Transverse colon (tissue), 4 donors: ENCODE results near the gene RPS24. TPM values are rescaled to one million over a fixed set of nuclear protein-coding genes. Genes with fewer than 3 reads are reported as not detected.

ENCODE experiments used
- DNase-seq: peaks from one replicate; pipeline ENCODE4 v3.0.0-alpha.2; 2019
- H3K27ac ChIP-seq, 4 donors: fragments of 200-600 bp; sonication (generic); 2 replicates each; pipeline ENCODE4 v1.5.1; 2016 to 2018; ENCODE audit warnings: inconsistent platforms in 4 of 4
- H3K27me3 ChIP-seq: fragments of 200-600 bp; sonication (generic); 2 replicates; pipeline ENCODE4 v1.5.1; 2017; ENCODE audit warnings: inconsistent platforms
- H3K36me3 ChIP-seq, 4 donors: fragments of 200-600 bp; sonication (generic); 2 replicates each; pipeline ENCODE4 v1.5.1; 2017 to 2019; ENCODE audit warnings: inconsistent platforms in 4 of 4
- H3K4me1 ChIP-seq, 4 donors: fragments of 200-600 bp; sonication (generic); 2 replicates each; pipeline ENCODE4 v1.5.1; 2017 to 2020; ENCODE audit warnings: inconsistent platforms in 4 of 4
- H3K4me3 ChIP-seq, 4 donors: fragments of 200-600 bp; sonication (generic); 1 replicate in 1 of 4; 2 replicates in 3 of 4; pipeline versions ENCODE4 v1.5.1 to v1.6.1; 2017 to 2019; ENCODE audit warnings: inconsistent platforms in 4 of 4
- H3K9me3 ChIP-seq, 2 donors: fragments of 200-600 bp; sonication (generic); 2 replicates each; pipeline ENCODE4 v1.5.1; 2017 to 2019; ENCODE audit warnings: inconsistent platforms in 2 of 2
- CTCF ChIP-seq, 5 experiments: fragments of 200-600 bp in 3 of 5; fragments of 450-650 bp in 2 of 5; sonication (generic) in 3 of 5; IDR thresholded peaks; 1 replicate in 2 of 5; 2 replicates in 3 of 5; pipeline ENCODE4 v1.5.1; 2016 to 2017; ENCODE audit warnings: antibody characterized with exemption in 5 of 5, inconsistent platforms in 3 of 5, mild to moderate bottlenecking in 2 of 5, moderate library complexity in 1 of 5
- EP300 ChIP-seq: sonication (generic); formaldehyde crosslinking; IDR thresholded peaks from one replicate; pipeline ENCODE4 v1.6.1; 2017; ENCODE audit warnings: antibody characterized with exemption, low read depth
- POLR2A ChIP-seq: fragments of 450-650 bp; IDR thresholded peaks from one replicate; pipeline ENCODE4 v1.6.1; 2016; ENCODE audit warnings: antibody characterized with exemption, mild to moderate bottlenecking, moderate library complexity
- POLR2AphosphoS5 ChIP-seq, 3 donors: sonication (generic); formaldehyde crosslinking; IDR thresholded peaks; one replicate each; pipeline ENCODE4 v1.6.1; 2016; ENCODE audit warnings: antibody characterized with exemption in 3 of 3
- WGBS, 2 donors: methylation state at CpG; one replicate each; pipeline ENCODE4 v1.1.5; 2018; ENCODE audit warnings: low coverage in 1 of 2; 5-methylcytosine and 5-hydroxymethylcytosine counted together
- in situ Hi-C, 4 donors: fragments of 200-750 bp; cut with MboI; loops; one replicate each; pipeline versions ENCODE4 v1.15.0 to v1.15.1; 2017; ENCODE audit warnings: low sequenced_read_pairs in 3 of 4, low pct_ligation_motif_present in 1 of 4, low pct_unique_long_range_greater_than_20kb in 1 of 4
- intact Hi-C: fragments of 100-400 bp; cut with DNase I; formaldehyde crosslinking; loops from one replicate; pipeline ENCODE4 v1.15.1; 2023; ENCODE audit warnings: low total_unique reads
- total RNA-seq, 4 donors: library from RNA; depleted of rRNA; stranded (reverse); fragments of >200 nt; gene quantifications; one replicate each; pipeline ENCODE4 v1.1.0, GENCODE V29; 2016

RPS24 gene
- total RNA-seq, 4 donors from 2014 or later = 562 to 2,370 (median 1,752) TPM

- Histone ChIP-seq H3K27ac (no peak overlapping the region), H3K36me3 (peaks cover 0 to 46% (median 20%) of the 10 kb centered on the region in 4 donors), H3K4me3 (no peak overlapping the region), H3K4me1 (peaks cover 7 to 33% (median 25%) of the 10 kb centered on the region in 4 donors), H3K27me3 (no peaks in the 10 kb centered on the region), H3K9me3 (no peaks in the 10 kb centered on the region)
- in situ Hi-C loops = loop anchor here in 2 of 4 donors (25.0 kb wide), 1 partner anchor 1149 kb away; no protein-coding TSS in a partner anchor
- no peak for DNase-seq
- 58% methylated on average over 2 of the region's 2 CpGs for WGBS, 2 donors
- no peak for TF ChIP-seq POLR2A
- TF ChIP-seq EP300 = no peak
- TF ChIP-seq POLR2AphosphoS5 (IDR thresholded peaks at IDR 0.05) = no peak
- no peak for TF ChIP-seq CTCF (IDR thresholded peaks at IDR 0.05)
- intact Hi-C loops = no loop called here
Observed at GRCh38 chr10:78038105-78038504, 4.4 kb downstream of the RPS24 start.

- in situ Hi-C loops (loop anchor here in 2 of 4 donors (25.0 kb wide), 1 partner anchor 1148 kb away; no protein-coding TSS in a partner anchor), intact Hi-C loops (no loop called here)
- Histone ChIP-seq H3K27me3 (no peaks in the 10 kb centered on the region), H3K27ac (no peak overlapping the region), H3K9me3 (no peaks in the 10 kb centered on the region), H3K36me3 (peaks cover 0 to 46% (median 20%) of the 10 kb centered on the region in 4 donors), H3K4me3 (no peak overlapping the region), H3K4me1 (peaks cover 7 to 39% (median 25%) of the 10 kb centered on the region in 4 donors)
- TF ChIP-seq POLR2AphosphoS5 (IDR thresholded peaks at IDR 0.05) (no peak), EP300 (no peak), CTCF (IDR thresholded peaks at IDR 0.05) (no peak), POLR2A (no peak)
- DNase-seq = no peak
- 74 to 83% methylated on average over 4 to 5 of the region's 5 CpGs for WGBS, 2 donors
Observed at GRCh38 chr10:78038791-78039547, 5.3 kb downstream of the RPS24 start.

GRCh38 chr10:78039743-78040142 lies 6.1 kb downstream of the RPS24 start:
- Histone ChIP-seq H3K36me3 (peaks cover 0 to 46% (median 20%) of the 10 kb centered on the region in 4 donors), H3K9me3 (no peaks in the 10 kb centered on the region), H3K27me3 (no peaks in the 10 kb centered on the region), H3K4me3 (no peak overlapping the region), H3K4me1 (peaks cover 5 to 35% (median 21%) of the 10 kb centered on the region in 4 donors), H3K27ac (no peak overlapping the region)
- no peak for DNase-seq
- TF ChIP-seq CTCF (IDR thresholded peaks at IDR 0.05) = no peak
- no peak for TF ChIP-seq POLR2A
- TF ChIP-seq POLR2AphosphoS5 (IDR thresholded peaks at IDR 0.05) = no peak
- no peak for TF ChIP-seq EP300
- in situ Hi-C loops = loop anchor here in 3 of 4 donors (10.0 to 25.0 kb wide), 3 partner anchors 265 to 1155 kb away; no protein-coding TSS in a partner anchor
- intact Hi-C loops = loop anchor here (2.0 to 10.0 kb wide), 2 partner anchors 1025 to 1157 kb away; partner anchors contain the start of gene ZMIZ1
- 73 to 80% methylated on average over 1 to 3 of the region's 3 CpGs for WGBS, 2 donors

GRCh38 chr10:78041170-78042057 lies 7.8 kb downstream of the RPS24 start:
- WGBS, 2 donors = 76 to 77% methylated on average over 4 to 5 of the region's 5 CpGs
- DNase-seq = no peak
- in situ Hi-C loops (loop anchor here in 3 of 4 donors (10.0 to 25.0 kb wide), 3 partner anchors 263 to 1153 kb away; no protein-coding TSS in a partner anchor), intact Hi-C loops (loop anchor here (2.0 to 10.0 kb wide), 2 partner anchors 1023 to 1155 kb away; partner anchors contain the start of gene ZMIZ1)
- TF ChIP-seq POLR2AphosphoS5 (IDR thresholded peaks at IDR 0.05) = no peak
- TF ChIP-seq EP300 = no peak
- no peak for TF ChIP-seq CTCF (IDR thresholded peaks at IDR 0.05)
- TF ChIP-seq POLR2A = no peak
- Histone ChIP-seq H3K4me1 (peaks cover 0 to 18% (median 5%) of the 10 kb centered on the region in 4 donors), H3K4me3 (no peak overlapping the region), H3K9me3 (no peaks in the 10 kb centered on the region), H3K27ac (no peak overlapping the region), H3K36me3 (peaks cover 0 to 38% (median 16%) of the 10 kb centered on the region in 4 donors), H3K27me3 (no peaks in the 10 kb centered on the region)
